GM12874 (cell line): ENCODE data around the gene SYT13.

Experiments used
- TF ChIP-seq, protein P1 (sequence below): IDR thresholded peaks from 2 replicates; pipeline ENCODE4 v1.5.1; 2011; ENCODE audit warnings: low read depth, mild to moderate bottlenecking, control low read depth, low read length, moderate library complexity; ENCODE audit not compliant: insufficient read depth

The SYT13 gene

DNA sequence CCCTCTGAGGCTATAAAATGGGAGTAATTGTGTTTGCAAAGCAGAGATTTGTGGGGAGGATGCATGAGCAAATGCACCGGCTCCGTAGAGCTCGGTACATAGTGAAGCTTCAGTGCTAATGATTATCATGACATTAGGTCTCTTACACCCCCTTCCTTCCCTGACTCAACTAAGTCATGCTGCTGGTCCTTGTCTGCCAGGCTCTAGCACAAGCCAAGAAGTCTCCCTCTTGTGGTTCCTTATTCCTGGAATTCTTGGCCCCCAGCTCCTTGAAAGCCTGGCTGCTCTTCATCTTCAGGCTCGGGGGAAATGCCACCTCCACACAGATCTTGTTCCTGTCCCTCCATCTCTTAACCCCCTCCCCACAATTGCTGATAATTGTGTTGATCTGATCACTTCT lies 45.7 kb upstream of the SYT13 start:
- TF ChIP-seq, protein P1, sequence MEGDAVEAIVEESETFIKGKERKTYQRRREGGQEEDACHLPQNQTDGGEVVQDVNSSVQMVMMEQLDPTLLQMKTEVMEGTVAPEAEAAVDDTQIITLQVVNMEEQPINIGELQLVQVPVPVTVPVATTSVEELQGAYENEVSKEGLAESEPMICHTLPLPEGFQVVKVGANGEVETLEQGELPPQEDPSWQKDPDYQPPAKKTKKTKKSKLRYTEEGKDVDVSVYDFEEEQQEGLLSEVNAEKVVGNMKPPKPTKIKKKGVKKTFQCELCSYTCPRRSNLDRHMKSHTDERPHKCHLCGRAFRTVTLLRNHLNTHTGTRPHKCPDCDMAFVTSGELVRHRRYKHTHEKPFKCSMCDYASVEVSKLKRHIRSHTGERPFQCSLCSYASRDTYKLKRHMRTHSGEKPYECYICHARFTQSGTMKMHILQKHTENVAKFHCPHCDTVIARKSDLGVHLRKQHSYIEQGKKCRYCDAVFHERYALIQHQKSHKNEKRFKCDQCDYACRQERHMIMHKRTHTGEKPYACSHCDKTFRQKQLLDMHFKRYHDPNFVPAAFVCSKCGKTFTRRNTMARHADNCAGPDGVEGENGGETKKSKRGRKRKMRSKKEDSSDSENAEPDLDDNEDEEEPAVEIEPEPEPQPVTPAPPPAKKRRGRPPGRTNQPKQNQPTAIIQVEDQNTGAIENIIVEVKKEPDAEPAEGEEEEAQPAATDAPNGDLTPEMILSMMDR = no peak

DNA sequence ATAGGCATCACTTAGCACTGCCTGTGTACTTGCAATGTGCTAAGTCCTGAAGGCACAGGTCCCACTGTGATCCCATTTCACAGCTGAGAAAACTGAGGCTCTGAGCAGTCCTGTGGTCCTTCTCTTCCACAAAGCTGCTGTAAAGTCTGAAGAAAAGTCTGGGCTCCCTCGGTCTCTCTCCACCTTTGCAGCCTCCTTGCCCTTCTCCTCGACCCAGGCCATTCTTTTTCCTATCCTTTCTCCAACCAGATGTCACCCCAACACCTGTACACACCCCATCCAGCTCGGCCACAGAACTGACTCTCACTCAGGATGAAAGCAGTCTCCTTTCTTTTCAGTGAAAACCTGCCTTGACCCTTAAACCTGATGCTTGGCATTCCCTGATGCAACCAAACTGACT lies 42.6 kb upstream of the SYT13 start:
- TF ChIP-seq, protein P1 = no peak

DNA sequence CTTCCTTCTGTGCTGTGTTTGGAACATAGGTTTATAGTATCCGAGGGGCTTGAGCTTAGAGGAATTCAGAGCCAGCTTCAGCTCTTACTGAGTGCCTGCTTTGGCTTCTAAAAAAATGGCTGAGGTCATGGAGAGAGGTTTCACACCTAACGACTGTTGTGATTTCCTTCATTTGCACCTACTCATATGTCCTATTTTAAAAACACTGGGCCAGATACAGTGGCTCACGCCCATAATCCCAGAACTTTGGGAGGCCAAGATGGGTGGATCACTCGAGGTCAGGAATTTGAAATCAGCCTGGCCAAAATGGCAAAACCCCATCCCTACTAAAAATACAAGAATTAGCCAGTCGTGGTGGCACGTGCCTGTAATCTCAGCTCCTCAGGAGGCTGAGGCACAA lies 38.3 kb upstream of the SYT13 start:
- TF ChIP-seq, protein P1 = no peak

DNA sequence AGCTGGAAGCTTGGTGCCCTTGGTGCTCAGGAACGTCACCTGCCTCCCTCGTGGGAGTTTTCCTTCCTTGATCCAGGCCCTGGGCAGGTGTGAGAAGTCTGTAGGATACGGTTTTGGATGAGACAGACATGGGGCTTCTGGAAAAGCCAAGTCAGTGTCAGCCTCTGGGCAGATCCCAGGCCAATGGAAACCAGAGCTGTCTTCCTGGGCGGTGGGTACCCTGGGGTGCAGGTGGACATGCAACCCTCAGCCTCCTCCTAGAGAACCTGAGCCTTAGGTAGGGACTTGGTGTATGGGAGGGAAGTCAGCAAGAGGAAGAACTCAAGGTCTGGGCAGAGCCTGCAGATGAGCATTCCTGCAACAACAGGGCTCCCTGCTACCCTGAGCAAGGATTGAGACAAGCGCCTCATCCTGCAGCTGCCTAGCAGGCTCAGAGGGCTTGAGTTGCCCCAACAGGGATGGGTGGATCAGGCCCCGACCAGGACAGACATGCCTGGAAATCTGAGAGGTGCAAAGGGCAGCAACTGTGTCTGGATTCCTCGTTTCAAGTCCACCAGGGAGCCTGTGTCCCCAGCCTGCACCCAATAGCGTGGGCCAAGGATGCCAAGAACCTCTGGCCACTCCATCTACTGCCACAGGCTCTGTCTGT lies 37.6 kb upstream of the SYT13 start:
- TF ChIP-seq, protein P1 = no peak

DNA sequence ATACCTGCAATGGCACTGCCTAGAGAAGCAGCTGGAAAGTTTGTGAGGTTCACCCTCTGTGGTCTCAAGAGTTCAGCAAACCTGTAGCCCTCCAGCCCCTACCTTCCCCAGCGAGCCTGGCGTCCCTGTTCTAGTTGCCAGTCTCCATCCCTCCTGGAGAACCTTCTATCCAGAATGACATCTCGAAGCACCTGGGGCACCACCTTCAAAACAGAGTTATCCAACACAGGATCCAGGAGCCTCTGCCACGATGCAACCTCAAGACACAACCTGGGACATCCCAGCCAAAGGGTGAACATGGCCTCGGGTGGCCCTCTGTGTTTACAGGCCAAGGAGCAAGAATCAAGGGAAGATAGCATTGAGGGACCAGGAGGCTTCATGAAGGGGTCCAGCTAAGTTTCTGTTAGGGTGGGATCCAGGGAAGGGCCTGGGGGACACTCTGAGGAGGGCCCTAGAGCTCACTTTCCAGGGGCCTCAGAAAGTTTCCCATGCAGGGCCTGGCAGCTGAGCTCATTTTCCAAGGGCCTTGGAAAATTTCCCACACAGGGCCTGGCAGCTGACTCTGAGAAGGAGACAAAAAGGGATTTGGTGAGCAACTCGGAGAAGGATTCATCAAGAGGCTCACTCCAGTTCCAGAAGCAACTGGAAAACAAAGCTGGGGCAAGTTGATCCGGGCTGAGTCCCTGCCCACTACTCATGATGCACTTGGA lies 36.9 kb upstream of the SYT13 start:
- TF ChIP-seq, protein P1 = no peak

DNA sequence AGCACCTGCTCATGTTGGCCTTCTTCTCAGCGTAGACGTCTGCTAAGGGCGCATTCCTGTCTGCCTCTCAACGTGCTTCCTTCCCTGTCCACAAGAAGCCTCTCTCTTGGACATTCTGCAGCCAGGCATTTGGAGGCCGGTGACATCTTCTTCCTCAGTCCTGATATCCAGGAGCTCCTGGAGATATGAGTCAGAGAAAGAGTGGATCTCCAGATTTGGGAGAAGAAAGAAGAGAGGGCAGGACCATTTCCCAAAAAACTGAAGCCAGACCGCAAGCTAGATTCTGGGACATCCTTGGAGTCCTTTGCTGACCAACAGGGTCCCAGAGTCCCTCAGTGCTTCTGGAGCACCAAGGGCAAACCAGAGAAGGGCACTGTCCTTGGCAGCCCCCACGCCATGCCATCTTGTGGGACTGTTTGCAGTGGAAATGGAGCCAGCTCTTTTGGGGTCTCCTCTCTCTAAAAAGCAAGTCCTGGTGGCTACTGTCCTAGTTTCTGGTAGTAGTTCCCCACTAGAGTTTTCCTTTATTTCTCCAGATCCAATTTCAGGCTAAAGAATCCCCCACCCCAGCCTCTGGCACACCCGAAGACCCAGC lies 36.1 kb upstream of the SYT13 start:
- TF ChIP-seq, protein P1 = no peak

DNA sequence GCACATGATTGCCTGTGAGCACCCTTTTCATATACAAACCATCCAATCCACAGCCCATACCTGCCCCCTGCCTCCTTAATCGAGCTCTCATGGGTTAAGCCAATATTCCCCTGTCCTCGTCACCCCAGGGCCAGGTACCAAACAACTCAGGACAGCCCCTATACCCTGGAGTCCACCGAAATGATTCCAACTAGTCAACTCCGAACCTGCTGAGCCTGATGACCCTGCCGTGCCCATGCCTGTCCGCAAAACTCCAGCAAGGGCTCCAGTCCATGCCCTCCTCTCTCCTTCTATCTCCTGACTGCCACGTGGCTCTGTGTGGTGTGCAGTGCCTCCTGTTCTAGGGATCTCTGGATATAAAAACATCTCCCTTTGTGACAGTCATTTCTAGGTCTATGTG lies 35.5 kb upstream of the SYT13 start:
- TF ChIP-seq, protein P1 = no peak
